ENCODE measurements around the gene PTPRJ. TPM values are rescaled to one million over a fixed set of nuclear protein-coding genes. Genes with fewer than 3 reads are reported as not detected.

Gene PTPRJ
- polyA plus RNA-seq, 3 donors = 10.0 to 36.4 (median 14.6) TPM

GRCh38 chr11:48073031-48073861 lies 92.9 kb downstream of the PTPRJ start:
- peaks cover 90% of the 10 kb centered on the region for H3K79me2 ChIP-seq (ENCODE audit: insufficient read depth, low read length)
- intact Hi-C loops (cut with micrococcal nuclease) = no loop called here
- H3K36me3 ChIP-seq (replicated peaks in 1 of 2; ENCODE audit: control insufficient read depth in 1 of 2, insufficient read depth in 2 of 2, low read length in 2 of 2) = peaks cover 8 to 33% of the 10 kb centered on the region in 2 donors
- peaks cover 18 to 26% of the 10 kb centered on the region in 2 donors for H3K4me1 ChIP-seq (ENCODE audit: control insufficient read depth in 1 of 2, insufficient read depth in 2 of 2, low read length in 2 of 2)
- H3K9ac ChIP-seq (ENCODE audit: insufficient read depth, low read length, poor library complexity, severe bottlenecking) = no peak overlapping the region
- H3K4me3 ChIP-seq (replicated peaks in 1 of 3; ENCODE audit: low read depth in 2 of 3, low read length in 3 of 3) = no peak overlapping the region
- H3K9me3 Mint-ChIP-seq = peaks cover 0 to 2% (median 0%) of the 10 kb centered on the region in 7 donors
- H3K27ac ChIP-seq (ENCODE audit: low read depth in 1 of 2, low read length in 2 of 2) = peak overlapping the region in 1 of 2 donors; percentile 42
- no peaks in the 10 kb centered on the region for H3K9me3 ChIP-seq (replicated peaks in 1 of 2; ENCODE audit: control insufficient read depth in 1 of 2, insufficient read depth in 1 of 2, low read length in 2 of 2)
- DNase-seq = no peak
- TF ChIP-seq, protein P1, sequence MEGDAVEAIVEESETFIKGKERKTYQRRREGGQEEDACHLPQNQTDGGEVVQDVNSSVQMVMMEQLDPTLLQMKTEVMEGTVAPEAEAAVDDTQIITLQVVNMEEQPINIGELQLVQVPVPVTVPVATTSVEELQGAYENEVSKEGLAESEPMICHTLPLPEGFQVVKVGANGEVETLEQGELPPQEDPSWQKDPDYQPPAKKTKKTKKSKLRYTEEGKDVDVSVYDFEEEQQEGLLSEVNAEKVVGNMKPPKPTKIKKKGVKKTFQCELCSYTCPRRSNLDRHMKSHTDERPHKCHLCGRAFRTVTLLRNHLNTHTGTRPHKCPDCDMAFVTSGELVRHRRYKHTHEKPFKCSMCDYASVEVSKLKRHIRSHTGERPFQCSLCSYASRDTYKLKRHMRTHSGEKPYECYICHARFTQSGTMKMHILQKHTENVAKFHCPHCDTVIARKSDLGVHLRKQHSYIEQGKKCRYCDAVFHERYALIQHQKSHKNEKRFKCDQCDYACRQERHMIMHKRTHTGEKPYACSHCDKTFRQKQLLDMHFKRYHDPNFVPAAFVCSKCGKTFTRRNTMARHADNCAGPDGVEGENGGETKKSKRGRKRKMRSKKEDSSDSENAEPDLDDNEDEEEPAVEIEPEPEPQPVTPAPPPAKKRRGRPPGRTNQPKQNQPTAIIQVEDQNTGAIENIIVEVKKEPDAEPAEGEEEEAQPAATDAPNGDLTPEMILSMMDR (IDR thresholded peaks at IDR 0.05) = no peak
- H3K27ac Mint-ChIP-seq = peak overlapping the region in 3 of 7 donors; percentile 19 to 63 (median 40)
- no peak overlapping the region for H3K4me2 ChIP-seq (replicated peaks; ENCODE audit: extremely low read depth, low read length, poor library complexity, severe bottlenecking)
- peaks cover 95% of the 10 kb centered on the region for H4K20me1 ChIP-seq (ENCODE audit: insufficient read depth, low read length)
- no peaks in the 10 kb centered on the region for H3K27me3 Mint-ChIP-seq (ENCODE audit: low read depth in 3 of 3)
- no peak overlapping the region for H3K4me3 Mint-ChIP-seq
- H3K27me3 ChIP-seq (ENCODE audit: control insufficient read depth in 2 of 2, insufficient read depth in 2 of 2, low read length in 2 of 2) = no peaks in the 10 kb centered on the region
- H3K4me1 Mint-ChIP-seq = peaks cover 34% of the 10 kb centered on the region
- no peak overlapping the region for H2AFZ ChIP-seq (ENCODE audit: insufficient read depth, low read depth, low read length, poor library complexity, severe bottlenecking)
- H3K36me3 Mint-ChIP-seq = peaks cover 27 to 52% of the 10 kb centered on the region in 2 donors
- WGBS (ENCODE audit: insufficient coverage) = 89% methylated on average over 6 of the region's 8 CpGs

DNA sequence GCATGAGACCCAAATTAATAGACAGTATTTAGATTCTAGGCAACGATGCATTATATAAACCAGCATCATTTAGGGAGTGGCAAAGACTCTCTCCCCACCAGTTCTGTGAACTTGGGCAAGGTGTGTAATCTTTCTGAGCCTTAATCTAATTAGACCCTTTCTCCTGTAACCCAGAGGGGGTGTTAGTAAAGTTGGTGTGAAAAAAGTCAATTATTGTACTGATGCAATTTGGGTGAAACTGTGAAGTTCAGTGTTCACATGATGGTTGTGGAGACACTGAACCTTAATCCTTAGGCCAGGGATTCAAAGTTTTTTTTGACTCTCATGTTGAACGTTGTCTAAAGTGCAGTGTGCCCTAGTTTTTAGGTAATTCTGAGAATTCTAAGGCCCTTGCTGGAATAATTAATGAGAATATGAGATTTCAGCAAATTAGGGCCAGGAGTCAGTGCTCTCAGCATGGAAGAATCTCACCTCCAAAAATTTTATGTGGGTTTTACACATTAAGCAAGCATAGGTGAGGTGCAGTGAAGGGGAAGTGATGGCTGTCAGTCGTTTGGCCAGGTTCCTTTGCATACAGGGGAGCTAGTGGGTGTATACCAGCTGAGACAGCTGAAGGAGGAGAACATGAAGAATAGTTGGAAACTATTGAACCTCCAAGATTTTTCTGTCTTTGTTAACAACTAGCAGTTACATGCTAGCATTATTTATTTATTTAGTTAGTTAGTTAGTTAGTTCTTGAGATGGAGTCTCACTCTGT lies 94.2 kb downstream of the PTPRJ start:
- no peak overlapping the region for H3K4me3 ChIP-seq (replicated peaks in 1 of 3; ENCODE audit: low read depth in 2 of 3, low read length in 3 of 3)
- no peaks in the 10 kb centered on the region for H3K9me3 ChIP-seq (replicated peaks in 1 of 2; ENCODE audit: control insufficient read depth in 1 of 2, insufficient read depth in 1 of 2, low read length in 2 of 2)
- no peak overlapping the region for H3K27ac ChIP-seq (ENCODE audit: low read depth in 1 of 2, low read length in 2 of 2)
- H3K4me1 ChIP-seq (ENCODE audit: control insufficient read depth in 1 of 2, insufficient read depth in 2 of 2, low read length in 2 of 2) = peaks cover 25 to 32% of the 10 kb centered on the region in 2 donors
- no peak overlapping the region for H3K4me2 ChIP-seq (replicated peaks; ENCODE audit: extremely low read depth, low read length, poor library complexity, severe bottlenecking)
- peaks cover 95% of the 10 kb centered on the region for H4K20me1 ChIP-seq (ENCODE audit: insufficient read depth, low read length)
- TF ChIP-seq, protein P1 (IDR thresholded peaks at IDR 0.05) = no peak
- H3K4me1 Mint-ChIP-seq = peaks cover 42% of the 10 kb centered on the region
- peaks cover 24 to 45% of the 10 kb centered on the region in 2 donors for H3K36me3 Mint-ChIP-seq
- H3K27ac Mint-ChIP-seq = peak overlapping the region in 1 of 7 donors; percentile 17
- peaks cover 0 to 2% (median 0%) of the 10 kb centered on the region in 7 donors for H3K9me3 Mint-ChIP-seq
- H3K4me3 Mint-ChIP-seq = no peak overlapping the region
- H3K79me2 ChIP-seq (ENCODE audit: insufficient read depth, low read length) = peaks cover 91% of the 10 kb centered on the region
- no peak overlapping the region for H3K9ac ChIP-seq (ENCODE audit: insufficient read depth, low read length, poor library complexity, severe bottlenecking)
- H2AFZ ChIP-seq (ENCODE audit: insufficient read depth, low read depth, low read length, poor library complexity, severe bottlenecking) = no peak overlapping the region
- intact Hi-C loops (cut with micrococcal nuclease) = no loop called here
- no CpG with 5 or more reads among the region's 3 CpGs for WGBS (ENCODE audit: insufficient coverage)
- no peak for DNase-seq
- peaks cover 0 to 6% (median 0%) of the 10 kb centered on the region in 3 donors for H3K27me3 Mint-ChIP-seq (ENCODE audit: low read depth in 3 of 3)
- peaks cover 5 to 20% of the 10 kb centered on the region in 2 donors for H3K36me3 ChIP-seq (replicated peaks in 1 of 2; ENCODE audit: control insufficient read depth in 1 of 2, insufficient read depth in 2 of 2, low read length in 2 of 2)
- H3K27me3 ChIP-seq (ENCODE audit: control insufficient read depth in 2 of 2, insufficient read depth in 2 of 2, low read length in 2 of 2) = no peaks in the 10 kb centered on the region
